Measurements from ENCODE around the gene CDYL2. TPM values are rescaled to one million over a fixed set of nuclear protein-coding genes. Genes with fewer than 3 reads are reported as not detected.

Gene CDYL2
- polyA plus RNA-seq, 3 donors = 6.5 to 7.6 (median 6.7) TPM

GRCh38 chr16:80564394-80564793 is 240.0 kb downstream of the CDYL2 start:
- DNase-seq (ENCODE audit: low read depth in 3 of 3, low spot score in 2 of 3) = no peak

- DNase-seq (ENCODE audit: low read depth in 3 of 3, low spot score in 2 of 3) = no peak
These were observed 241.3 kb downstream of the CDYL2 start for GRCh38 chr16:80563066-80563465.

- no peak for DNase-seq (ENCODE audit: low read depth in 3 of 3, low spot score in 2 of 3)
These were observed 245.0 kb downstream of the CDYL2 start for GRCh38 chr16:80559369-80559768.

GRCh38 chr16:80557037-80557436 is 247.4 kb downstream of the CDYL2 start:
- no peak for DNase-seq (ENCODE audit: low read depth in 3 of 3, low spot score in 2 of 3)

GRCh38 chr16:80556481-80556880 is 247.9 kb downstream of the CDYL2 start:
- DNase-seq (ENCODE audit: low read depth in 3 of 3, low spot score in 2 of 3) = no peak

- DNase-seq (ENCODE audit: low read depth in 3 of 3, low spot score in 2 of 3) = no peak
These were observed 250.4 kb downstream of the CDYL2 start for GRCh38 chr16:80554033-80554432.

GRCh38 chr16:80552277-80552676 is 252.1 kb downstream of the CDYL2 start:
- DNase-seq (ENCODE audit: low read depth in 3 of 3, low spot score in 2 of 3) = no peak

Other genes starting within 250 kb of the CDYL2 start
- gene CMC2, start 202.3 kb upstream of the CDYL2 start, polyA plus RNA-seq (ENCODE audit: insufficient read length in 3 of 3) = 10 to 100 TPM; 66.8 to 68.6 (median 68.1) TPM
- gene CENPN, start 202.6 kb upstream of the CDYL2 start, polyA plus RNA-seq (ENCODE audit: insufficient read length in 3 of 3) = 10 to 100 TPM; 23.0 to 24.2 (median 23.3) TPM
- gene ATMIN, start 231.2 kb upstream of the CDYL2 start, polyA plus RNA-seq (ENCODE audit: insufficient read length in 3 of 3) = 10 to 100 TPM; 47.0 to 49.9 (median 48.4) TPM